CD4-positive, alpha-beta memory T cell (primary cell): Measurements from ENCODE around the gene MAPK8IP1. TPM values are rescaled to one million over a fixed set of nuclear protein-coding genes. Genes with fewer than 3 reads are reported as not detected.

Source experiments
- CTCF ChIA-PET: fragments of 350-600 bp; sonication (Branson Sonifier 250); formaldehyde crosslinking; loops from one replicate; lab custom pipeline; 2021; ENCODE audit warnings: inconsistent platforms; ENCODE audit not compliant: partially characterized antibody; lab: Charles Lee
- POLR2A ChIA-PET: fragments of 350-600 bp; sonication (Branson Sonifier 250); formaldehyde crosslinking; loops from one replicate; lab custom pipeline; 2021; ENCODE audit not compliant: partially characterized antibody; lab: Charles Lee
- DNase-seq, 5 donors: peaks; one replicate each; pipeline versions ENCODE4 v3.0.0 to v3.0.0-alpha.2; 2020 to 2022; ENCODE audit warnings: mixed read lengths in 1 of 5
- H3K27ac ChIP-seq: one replicate; pipeline ENCODE4 v1.7.0; 2013; ENCODE audit warnings: low read depth, low read length
- H3K27me3 ChIP-seq: 2 replicates; pipeline ENCODE4 v1.7.0; 2013; ENCODE audit warnings: mild to moderate bottlenecking, low read length, moderate library complexity; ENCODE audit not compliant: insufficient read depth
- H3K36me3 ChIP-seq: 2 replicates; pipeline ENCODE4 v1.7.0; 2013; ENCODE audit warnings: mild to moderate bottlenecking, low read length, moderate library complexity; ENCODE audit not compliant: insufficient read depth
- H3K4me1 ChIP-seq: 2 replicates; pipeline ENCODE4 v1.7.0; 2013; ENCODE audit warnings: mild to moderate bottlenecking, low read length, moderate library complexity; ENCODE audit not compliant: insufficient read depth
- H3K4me3 ChIP-seq, 2 donors: one replicate each; pipeline ENCODE4 v1.7.0; 2013; ENCODE audit warnings: low read length in 2 of 2, mild to moderate bottlenecking in 1 of 2
- H3K9me3 ChIP-seq, 2 donors: one replicate each; pipeline ENCODE4 v1.7.0; 2013; ENCODE audit warnings: low read length in 2 of 2, control low read depth in 1 of 2; ENCODE audit not compliant: control insufficient read depth in 1 of 2
- H3K27ac Mint-ChIP-seq, 7 donors: one replicate each; pipeline ENCODE4 v1.8.0; 2020 to 2021; ENCODE audit warnings: mixed read lengths in 7 of 7, mild to moderate bottlenecking in 6 of 7, inconsistent platforms in 3 of 7, moderate library complexity in 3 of 7
- H3K27me3 Mint-ChIP-seq, 2 donors: one replicate each; pipeline ENCODE4 v1.8.0; 2020 to 2021; ENCODE audit warnings: mixed read lengths in 2 of 2
- H3K36me3 Mint-ChIP-seq, 2 donors: one replicate each; pipeline ENCODE4 v1.8.0; 2020 to 2021; ENCODE audit warnings: mixed read lengths in 2 of 2, inconsistent platforms in 1 of 2, mild to moderate bottlenecking in 1 of 2
- H3K4me1 Mint-ChIP-seq, 4 donors: one replicate each; pipeline ENCODE4 v1.8.0; 2020 to 2021; ENCODE audit warnings: mixed read lengths in 4 of 4, mild to moderate bottlenecking in 1 of 4
- H3K4me3 Mint-ChIP-seq, 8 donors: one replicate each; pipeline ENCODE4 v1.8.0; 2020 to 2021; ENCODE audit warnings: mixed read lengths in 8 of 8, mild to moderate bottlenecking in 7 of 8, moderate library complexity in 6 of 8, inconsistent platforms in 3 of 8
- H3K9me3 Mint-ChIP-seq, 8 donors: one replicate each; pipeline ENCODE4 v1.8.0; 2020 to 2021; ENCODE audit warnings: mixed read lengths in 8 of 8, mild to moderate bottlenecking in 5 of 8, inconsistent platforms in 3 of 8, moderate library complexity in 1 of 8
- intact Hi-C: fragments of 100-400 bp; cut with micrococcal nuclease; formaldehyde crosslinking; loops from one replicate; pipeline ENCODE4 v1.15.1; 2023
- polyA plus RNA-seq, 2 donors: library from polyadenylated mRNA; unstranded; fragments of 300-500 nt; fragmentation: Illumina TruSeq; gene quantifications; one replicate each; pipeline ENCODE4 v1.2.3, GENCODE V29; 2021
- total RNA-seq, 2 experiments: library from RNA; stranded (reverse); gene quantifications; one replicate each; pipeline ENCODE4 v1.2.3, GENCODE V29; 2021

Gene MAPK8IP1
- total and polyA plus RNA-seq, 4 experiments from 2014 or later = 0.06 to 0.86 (median 0.40) TPM

- Mint-ChIP-seq H3K4me3 (no peak overlapping the region), H3K36me3 (peaks cover 10 to 26% of the 10 kb centered on the region in 2 donors), H3K27ac (peak overlapping the region in 1 of 7 donors; percentile 36), H3K4me1 (peaks cover 5 to 18% (median 10%) of the 10 kb centered on the region in 4 donors), H3K9me3 (no peaks in the 10 kb centered on the region), H3K27me3 (no peaks in the 10 kb centered on the region)
- Histone ChIP-seq H3K9me3 (no peaks in the 10 kb centered on the region), H3K27me3 (no peaks in the 10 kb centered on the region), H3K36me3 (peaks cover 20% of the 10 kb centered on the region), H3K27ac (no peak overlapping the region), H3K4me1 (no peaks in the 10 kb centered on the region), H3K4me3 (no peak overlapping the region)
- CTCF ChIA-PET = no interaction called here
- DNase-seq = no peak
- POLR2A ChIA-PET = interaction anchor here (0.7 to 2.6 kb wide), 3 partner anchors 9 to 57 kb away, joined by 3 to 17 read pairs (median 3); partner anchors contain the start of gene PEX16
- intact Hi-C loops = no loop called here
These were observed 22.5 kb downstream of the MAPK8IP1 start for GRCh38 chr11:45907911-45908370.

DNA sequence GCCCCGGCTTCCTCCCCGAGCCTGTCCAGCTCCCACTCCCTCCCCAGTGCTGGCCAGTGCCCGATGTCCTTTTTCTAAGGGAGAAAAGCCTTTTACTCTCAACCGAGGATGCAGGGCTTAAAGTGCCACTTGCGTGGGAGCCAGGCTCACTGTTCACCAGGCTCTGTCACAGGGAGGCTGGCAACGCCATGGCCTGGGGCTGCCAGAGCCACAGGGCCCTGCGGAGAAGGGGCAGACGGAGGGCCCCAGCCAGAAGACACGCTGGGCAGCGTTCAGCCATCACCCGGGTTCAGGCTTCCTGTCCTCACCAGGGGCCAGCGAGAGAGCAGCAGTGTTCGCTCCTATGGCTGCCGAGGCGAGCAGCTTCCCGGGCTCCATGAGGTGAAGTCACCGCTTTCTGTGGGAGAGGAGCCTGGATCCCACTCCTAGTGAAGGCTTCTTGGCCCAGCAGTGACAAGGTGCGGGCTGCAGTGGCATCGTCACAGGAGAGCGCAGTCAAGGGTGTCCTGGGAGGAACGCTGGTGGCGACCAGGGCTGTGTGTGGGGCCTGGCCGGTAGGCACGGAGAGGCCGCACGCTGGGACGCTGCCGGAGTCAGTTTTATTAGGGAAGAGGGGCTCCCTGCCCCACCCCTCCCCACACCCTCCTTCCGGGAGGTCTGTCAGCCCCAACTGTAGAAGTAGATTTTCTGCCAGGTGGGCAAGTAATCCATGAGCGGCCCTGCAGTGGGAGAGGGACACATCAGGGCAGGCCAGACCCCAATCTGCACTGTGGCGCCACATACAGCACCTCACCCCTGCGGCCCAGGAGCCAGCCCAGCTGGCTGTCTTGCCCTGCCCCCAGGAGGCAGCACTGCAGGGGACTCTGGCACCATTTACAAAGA, 24.4 kb downstream of the MAPK8IP1 start:
- Mint-ChIP-seq H3K9me3 (no peaks in the 10 kb centered on the region), H3K36me3 (peaks cover 13 to 41% of the 10 kb centered on the region in 2 donors), H3K4me1 (peaks cover 6 to 22% (median 12%) of the 10 kb centered on the region in 4 donors), H3K27me3 (no peaks in the 10 kb centered on the region), H3K27ac (no peak overlapping the region), H3K4me3 (no peak overlapping the region)
- H3K4me3 ChIP-seq = no peak overlapping the region
- H3K4me1 ChIP-seq = no peaks in the 10 kb centered on the region
- H3K9me3 ChIP-seq = no peaks in the 10 kb centered on the region
- ChIA-PET POLR2A (interaction anchor here (1.0 to 2.6 kb wide), 3 partner anchors 7 to 63 kb away, joined by 3 to 17 read pairs (median 3); partner anchors contain the start of genes CRY2 and PEX16), CTCF (no interaction called here)
- intact Hi-C loops = no loop called here
- no peak overlapping the region for H3K27ac ChIP-seq
- no peak for DNase-seq
- peaks cover 39% of the 10 kb centered on the region for H3K36me3 ChIP-seq
- no peaks in the 10 kb centered on the region for H3K27me3 ChIP-seq

GRCh38 chr11:45910623-45911022, 25.2 kb downstream of the MAPK8IP1 start:
- Mint-ChIP-seq H3K4me1 (peaks cover 6 to 28% (median 16%) of the 10 kb centered on the region in 4 donors), H3K36me3 (peaks cover 13 to 47% of the 10 kb centered on the region in 2 donors), H3K4me3 (no peak overlapping the region), H3K27ac (no peak overlapping the region), H3K27me3 (no peaks in the 10 kb centered on the region), H3K9me3 (no peaks in the 10 kb centered on the region)
- no peak overlapping the region for H3K27ac ChIP-seq
- ChIA-PET POLR2A (no interaction called here), CTCF (no interaction called here)
- H3K27me3 ChIP-seq = no peaks in the 10 kb centered on the region
- intact Hi-C loops = no loop called here
- no peak for DNase-seq
- peaks cover 45% of the 10 kb centered on the region for H3K36me3 ChIP-seq
- H3K4me1 ChIP-seq = peaks cover 4% of the 10 kb centered on the region
- no peak overlapping the region for H3K4me3 ChIP-seq
- no peaks in the 10 kb centered on the region for H3K9me3 ChIP-seq

DNA sequence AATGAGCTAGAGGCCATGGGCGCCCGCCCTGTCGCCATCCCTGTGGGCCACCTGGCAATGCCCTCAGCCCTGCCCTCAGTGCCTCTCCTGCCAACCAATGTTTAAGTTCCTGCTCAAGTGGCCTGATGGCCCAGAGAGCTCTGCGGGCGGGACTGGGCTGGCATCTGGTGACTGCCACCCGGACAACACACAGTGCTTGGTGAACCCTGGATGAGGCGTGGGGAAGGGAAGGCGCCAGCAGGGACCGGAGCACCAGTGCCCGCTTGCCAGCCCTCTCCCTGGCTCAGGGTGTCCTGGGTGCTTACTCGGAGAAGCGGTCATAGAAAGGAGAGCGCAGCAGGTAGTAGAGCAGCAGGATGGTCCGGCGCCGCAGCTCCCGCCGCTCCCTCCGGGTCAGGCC, 28.1 kb downstream of the MAPK8IP1 start:
- Mint-ChIP-seq H3K27ac (no peak overlapping the region), H3K36me3 (peaks cover 13 to 61% of the 10 kb centered on the region in 2 donors)
- intact Hi-C loops = no loop called here

DNA sequence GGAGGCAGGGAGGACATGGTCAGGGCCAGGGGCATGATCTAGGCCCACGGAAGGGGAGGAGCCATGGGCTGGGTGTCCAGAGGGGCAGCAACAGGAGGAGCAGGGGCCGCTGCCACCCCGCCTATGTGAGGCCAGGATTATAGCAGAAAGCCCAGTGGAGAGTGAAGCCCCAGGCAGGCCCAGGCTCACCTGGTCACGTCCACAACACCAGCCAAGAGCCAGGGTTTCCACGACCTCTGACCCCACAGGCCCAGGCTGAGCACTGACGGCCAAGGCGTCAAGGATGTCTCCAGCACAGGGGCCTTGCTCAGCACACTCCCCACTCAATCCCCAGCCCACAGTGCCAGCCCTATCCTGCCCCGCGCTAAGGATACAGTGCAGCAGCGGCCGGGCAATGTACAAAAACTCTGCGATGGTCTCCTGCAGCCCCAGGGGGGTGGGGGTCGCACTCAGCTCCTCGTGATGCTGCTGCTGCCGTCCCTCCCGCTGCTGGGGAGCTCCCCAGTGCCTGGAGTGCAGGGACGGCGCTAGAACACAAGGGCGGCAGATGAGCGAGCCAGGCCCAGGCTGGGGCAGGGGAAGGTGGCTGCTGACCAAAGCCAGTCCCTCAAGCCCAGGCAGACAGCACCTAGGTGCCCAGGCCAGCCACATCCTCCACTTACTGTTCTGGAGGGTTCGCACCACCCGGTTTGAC, 28.6 kb downstream of the MAPK8IP1 start:
- Mint-ChIP-seq H3K36me3 (peaks cover 13 to 62% of the 10 kb centered on the region in 2 donors), H3K9me3 (peaks cover 0 to 2% (median 0%) of the 10 kb centered on the region in 8 donors), H3K4me3 (no peak overlapping the region), H3K27me3 (no peaks in the 10 kb centered on the region), H3K4me1 (peaks cover 15 to 41% (median 27%) of the 10 kb centered on the region in 4 donors), H3K27ac (peak overlapping the region in 1 of 7 donors; percentile 4)
- ChIA-PET POLR2A (no interaction called here), CTCF (no interaction called here)
- Histone ChIP-seq H3K4me3 (no peak overlapping the region), H3K4me1 (peaks cover 29% of the 10 kb centered on the region), H3K27me3 (no peaks in the 10 kb centered on the region), H3K27ac (no peak overlapping the region), H3K36me3 (peaks cover 46% of the 10 kb centered on the region), H3K9me3 (no peaks in the 10 kb centered on the region)
- peak in 1 of 5 donors; percentile 17 for DNase-seq
- intact Hi-C loops = no loop called here

More for the DNA sequence above, 28.1 kb downstream of the MAPK8IP1 start:
- H3K4me3 Mint-ChIP-seq = peak overlapping the region in 1 of 8 donors; percentile 59
- Histone ChIP-seq H3K4me1 (peaks cover 23% of the 10 kb centered on the region), H3K27me3 (no peaks in the 10 kb centered on the region), H3K27ac (no peak overlapping the region), H3K36me3 (peaks cover 46% of the 10 kb centered on the region), H3K4me3 (no peak overlapping the region), H3K9me3 (no peaks in the 10 kb centered on the region)
- no peaks in the 10 kb centered on the region for H3K27me3 Mint-ChIP-seq
- POLR2A ChIA-PET = no interaction called here
- CTCF ChIA-PET = no interaction called here
- peaks cover 0 to 2% (median 0%) of the 10 kb centered on the region in 8 donors for H3K9me3 Mint-ChIP-seq
- DNase-seq = peak in 1 of 5 donors; percentile 5
- peaks cover 13 to 39% (median 25%) of the 10 kb centered on the region in 4 donors for H3K4me1 Mint-ChIP-seq

- Mint-ChIP-seq H3K9me3 (peaks cover 0 to 2% (median 0%) of the 10 kb centered on the region in 8 donors), H3K27me3 (no peaks in the 10 kb centered on the region), H3K4me1 (peaks cover 21 to 54% (median 37%) of the 10 kb centered on the region in 4 donors), H3K27ac (peak overlapping the region in 3 of 7 donors; percentile 7 to 73 (median 10)), H3K4me3 (peak overlapping the region in 4 of 8 donors; percentile 12 to 81 (median 40)), H3K36me3 (peaks cover 12 to 52% of the 10 kb centered on the region in 2 donors)
- Histone ChIP-seq H3K27ac (no peak overlapping the region), H3K4me1 (peaks cover 42% of the 10 kb centered on the region), H3K27me3 (no peaks in the 10 kb centered on the region), H3K9me3 (no peaks in the 10 kb centered on the region), H3K36me3 (peaks cover 37% of the 10 kb centered on the region), H3K4me3 (no peak overlapping the region)
- DNase-seq = peak in 1 of 5 donors; percentile 39
- intact Hi-C loops = loop anchor here (5.0 kb wide), 1 partner anchor 207 kb away; the partner anchor contains the start of gene PHF21A
- ChIA-PET POLR2A (interaction anchor here (0.7 to 4.8 kb wide), 4 partner anchors 13 to 73 kb away, joined by 3 to 77 read pairs (median 3); no protein-coding TSS in a partner anchor), CTCF (interaction anchor here (1.0 kb wide), 1 partner anchor 73 kb away, joined by 5 read pairs; no protein-coding TSS in a partner anchor)
These were observed 30.0 kb downstream of the MAPK8IP1 start for GRCh38 chr11:45915446-45915845.
